K562 (cell line): ENCODE results near the gene TNFRSF6B. TPM values are rescaled to one million over a fixed set of nuclear protein-coding genes. Genes with fewer than 3 reads are reported as not detected.
A peak's percentile ranks its signal among the peaks of the same experiment; 100 is the strongest.

ENCODE experiments used
- ATAC-seq: fragments of 200-7000 bp; cut with Tn5 transposase; 3 replicates; pipeline ENCODE4 v1.9.1; 2020; ENCODE audit warnings: moderate library complexity
- BruUV-seq: library from RNA; stranded (reverse); fragments of 400-500 nt; replicated peaks from 2 replicates; lab custom pipeline; 2021; lab: Mats Ljungman, UMichigan
- CTCF ChIA-PET: fragments of 300-600 bp; formaldehyde crosslinking; extraction: SDS; loops from one replicate; lab custom pipeline; 2021; ENCODE audit warnings: low intra/inter-chr PET ratio; lab: Yijun Ruan, JAX
- POLR2A ChIA-PET: fragments of 300-600, 350-650 bp; sonication (Branson Sonifier 250); formaldehyde crosslinking; extraction: SDS; loops from one replicate; lab custom pipeline; 2021; ENCODE audit warnings: antibody characterized with exemption, inconsistent platforms; lab: Yijun Ruan, JAX
- DNase-seq, 4 experiments: peaks; one replicate each; pipeline versions ENCODE4 v3.0.0 to v3.0.0-alpha.2; 2011 to 2018; ENCODE audit warnings: low spot score in 3 of 4, mixed read lengths in 3 of 4; ENCODE audit errors: extremely low read depth in 1 of 4
- FAIRE-seq: peaks from 2 replicates; lab custom pipeline; 2011; peaks lifted over from hg19 to GRCh38; lab: Jason Lieb, UNC
- H2AFZ ChIP-seq: 2 replicates; pipeline ENCODE4 v1.6.0; 2011; ENCODE audit warnings: low read depth, low read length, control low read depth, inconsistent platforms
- H3K27ac ChIP-seq: fragments of 200-600 bp; 3 replicates; pipeline ENCODE4 v1.8.0; 2011; ENCODE audit warnings: low read depth, mild to moderate bottlenecking, control low read depth, inconsistent platforms, low read length, moderate library complexity, mixed read lengths; ENCODE audit errors: extremely low read depth
- H3K27me3 ChIP-seq, 2 experiments: fragments of 300-600 bp in 1 of 2; 2 replicates in 1 of 2; 3 replicates in 1 of 2; pipeline versions ENCODE4 v1.6.0 to v1.8.0; 2011; ENCODE audit warnings: inconsistent platforms in 2 of 2, low read length in 2 of 2, mild to moderate bottlenecking in 1 of 2, mixed read lengths in 1 of 2, moderate library complexity in 1 of 2; ENCODE audit not compliant: control insufficient read depth in 2 of 2, insufficient read depth in 2 of 2
- H3K36me3 ChIP-seq: fragments of 300-600 bp; 3 replicates; pipeline ENCODE4 v1.8.0; 2011; ENCODE audit warnings: mild to moderate bottlenecking, low read length, inconsistent platforms; ENCODE audit not compliant: control insufficient read depth, insufficient read depth
- H3K4me1 ChIP-seq, 2 experiments: fragments of 200-600 bp in 1 of 2; replicated peaks in 1 of 2; 2 replicates in 1 of 2; 3 replicates in 1 of 2; pipeline versions ENCODE4 v1.5.1 to v1.8.0; 2011; ENCODE audit warnings: inconsistent platforms in 2 of 2, low read length in 2 of 2, mild to moderate bottlenecking in 1 of 2, mixed read lengths in 1 of 2, moderate library complexity in 1 of 2; ENCODE audit not compliant: control insufficient read depth in 2 of 2, insufficient read depth in 2 of 2
- H3K4me2 ChIP-seq: 2 replicates; pipeline ENCODE4 v1.6.1; 2011; ENCODE audit warnings: low read length, control low read depth, inconsistent platforms, mixed read lengths; ENCODE audit not compliant: insufficient read depth
- H3K4me3 ChIP-seq: fragments of 200-600 bp; sonication (generic), shearing (Covaris generic); 2 replicates; pipeline ENCODE4 v1.5.1; 2016; ENCODE audit warnings: control low read depth, inconsistent platforms
- H3K79me2 ChIP-seq: fragments of 200-600 bp; 3 replicates; pipeline ENCODE4 v1.8.0; 2011; ENCODE audit warnings: low read length, inconsistent platforms; ENCODE audit not compliant: control insufficient read depth, insufficient read depth
- H3K9ac ChIP-seq, 2 experiments: 2 replicates each; pipeline versions ENCODE4 v1.6.0 to v1.6.1; 2011; ENCODE audit warnings: low read depth in 2 of 2, low read length in 2 of 2, control low read depth in 1 of 2, inconsistent platforms in 1 of 2, mild to moderate bottlenecking in 1 of 2, mixed read lengths in 1 of 2; ENCODE audit not compliant: insufficient read depth in 1 of 2
- H3K9me1 ChIP-seq: one replicate; pipeline ENCODE4 v1.6.0; 2011; ENCODE audit warnings: inconsistent platforms, mild to moderate bottlenecking, low read length, moderate library complexity; ENCODE audit not compliant: control insufficient read depth, insufficient read depth
- H3K9me3 ChIP-seq: replicated peaks from 2 replicates; pipeline ENCODE4 v1.5.1; 2011; ENCODE audit warnings: low read depth, low read length, inconsistent platforms; ENCODE audit not compliant: control insufficient read depth, insufficient read depth
- H4K20me1 ChIP-seq: replicated peaks from 2 replicates; pipeline ENCODE4 v1.6.1; 2011; ENCODE audit warnings: low read length, inconsistent platforms, mixed read lengths; ENCODE audit not compliant: control insufficient read depth, insufficient read depth
- ARID1B ChIP-seq: fragments of 450-650 bp; IDR thresholded peaks from 2 replicates; pipeline ENCODE4 v1.6.1; 2016; ENCODE audit warnings: antibody characterized with exemption, mild to moderate bottlenecking, inconsistent platforms
- ARID3B ChIP-seq: fragments of 250-450 bp; sonication (Bioruptor Pico); IDR thresholded peaks from 2 replicates; pipeline ENCODE4 v1.4.0; 2020; ENCODE audit warnings: borderline replicate concordance
- ATF3 ChIP-seq, 2 experiments: fragments of 450-650 bp in 1 of 2; sonication (generic) in 1 of 2; formaldehyde crosslinking in 1 of 2; IDR thresholded peaks in 1 of 2; conservative IDR thresholded peaks in 1 of 2; 2 replicates each; pipeline versions ENCODE4 v1.6.1 to v1.8.1; 2016 to 2023; ENCODE audit warnings: mild to moderate bottlenecking in 2 of 2, moderate library complexity in 2 of 2, inconsistent platforms in 1 of 2, missing genetic modification reagents in 1 of 2
- CCAR2 ChIP-seq: fragments of 200-400 bp; formaldehyde crosslinking; IDR thresholded peaks from 2 replicates; pipeline ENCODE4 v1.6.1; 2017; ENCODE audit warnings: mild to moderate bottlenecking, low read depth, low read length
- CREM ChIP-seq: IDR thresholded peaks from 2 replicates; pipeline ENCODE4 v1.6.1; 2014; ENCODE audit warnings: antibody characterized with exemption, low read depth
- E4F1 ChIP-seq: fragments of 250-450 bp; sonication (Bioruptor Pico); IDR thresholded peaks from 2 replicates; pipeline ENCODE4 v1.5.0; 2021; ENCODE audit warnings: mild to moderate bottlenecking, borderline replicate concordance
- GABPB1 ChIP-seq: sonication (generic); formaldehyde crosslinking; IDR thresholded peaks from 2 replicates; pipeline ENCODE4 v1.8.0; 2022; ENCODE audit warnings: mild to moderate bottlenecking, missing genetic modification reagents
- MCM2 ChIP-seq: fragments of 450-650 bp; IDR thresholded peaks from 2 replicates; pipeline ENCODE4 v1.6.1; 2017; ENCODE audit warnings: low read depth, mild to moderate bottlenecking
- MTF1 ChIP-seq: fragments of 250-450 bp; sonication (Bioruptor Pico); IDR thresholded peaks from 2 replicates; pipeline ENCODE4 v1.9.0; 2021; ENCODE audit warnings: moderate library complexity, mild to moderate bottlenecking, inconsistent platforms, borderline replicate concordance
- SP1 ChIP-seq: sonication (generic); formaldehyde crosslinking; IDR thresholded peaks from 2 replicates; pipeline ENCODE4 v1.8.1; 2022; ENCODE audit warnings: mild to moderate bottlenecking, missing genetic modification reagents
- ZNF766 ChIP-seq: fragments of 200-800 bp; sonication (Bioruptor generic); conservative IDR thresholded peaks from 2 replicates; pipeline ENCODE4 v1.6.1; 2016; ENCODE audit warnings: missing genetic modification characterization, missing compliant biosample characterization
- WGBS: fragments of 100-300 bp; shearing (Covaris generic); methylation state at CpG from one replicate; pipeline ENCODE4 v1.1.6; 2016; ENCODE audit warnings: low coverage, mixed read lengths; ENCODE audit not compliant: insufficient coverage; ENCODE audit errors: missing lambda C conversion rate; 5-methylcytosine and 5-hydroxymethylcytosine counted together
- in situ Hi-C: fragments of 300-500 bp; cut with MboI; formaldehyde crosslinking; loops from 4 replicates; pipeline ENCODE4 v1.15.0; 2018; ENCODE audit warnings: inconsistent platforms, mixed read lengths
- intact Hi-C: fragments of 100-400 bp; cut with micrococcal nuclease; formaldehyde crosslinking; loops from 2 replicates; pipeline ENCODE4 v1.14.2; 2022
- polyA plus RNA-seq, 8 experiments: library from polyadenylated mRNA; depleted of rRNA in 4 of 8; stranded (reverse) in 5 of 8; unstranded in 3 of 8; fragments of >200 nt; fragmentation: Nextera tagmentation in 2 of 8; fragmentation: Illumina TruSeq in 1 of 8; extraction: Ambion mirVana in 2 of 8; extraction: Trizol in 1 of 8; gene quantifications; 2 replicates each; pipeline versions ENCODE4 v1.2.1 to v1.2.3, GENCODE V29; 2011 to 2014; ENCODE audit warnings: inconsistent platforms in 1 of 8, missing spikeins in 1 of 8
- total RNA-seq, 7 experiments: library from RNA; depleted of rRNA in 6 of 7; stranded (reverse); fragments of >200 nt in 6 of 7; fragmentation: Illumina TruSeq in 2 of 7; extraction: Trizol in 2 of 7; gene quantifications; 2 replicates each; pipeline versions ENCODE4 v1.2.1 to v1.2.3, GENCODE V29; 2011 to 2021; ENCODE audit warnings: low replicate concordance in 1 of 7
- TF ChIP-seq, protein P1 (sequence below): sonication (generic); formaldehyde crosslinking; IDR thresholded peaks from 2 replicates; pipeline ENCODE4 v1.8.1; 2023; ENCODE audit warnings: mild to moderate bottlenecking, missing genetic modification reagents

Gene TNFRSF6B
- total and polyA plus RNA-seq, 9 of the 15 experiments (the other 6 are each of a cell fraction or from before 2014, with no cell fraction given): 0.10 to 3.5 (median 0.32) TPM; not detected in 6

DNA sequence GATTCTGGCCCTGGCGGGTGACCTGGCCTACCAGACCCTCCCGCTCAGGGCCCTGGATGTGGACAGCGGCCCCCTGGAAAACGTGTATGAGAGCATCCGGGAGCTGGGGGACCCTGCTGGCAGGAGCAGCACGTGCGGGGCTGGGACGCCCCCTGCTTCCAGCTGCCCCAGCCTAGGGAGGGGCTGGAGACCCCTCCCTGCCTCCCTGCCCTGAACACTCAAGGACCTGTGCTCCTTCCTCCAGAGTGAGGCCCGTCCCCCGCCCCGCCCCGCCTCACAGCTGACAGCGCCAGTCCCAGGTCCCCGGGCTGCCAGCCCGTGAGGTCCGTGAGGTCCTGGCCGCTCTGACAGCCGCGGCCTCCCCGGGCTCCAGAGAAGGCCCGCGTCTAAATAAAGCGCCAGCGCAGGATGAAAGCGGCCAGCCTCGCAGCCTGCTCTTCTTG is 42.3 kb downstream of the TNFRSF6B start:
- no peaks in the 10 kb centered on the region for H3K9me3 ChIP-seq
- FAIRE-seq: no peak
- H3K79me2 ChIP-seq: peaks cover 16% of the 10 kb centered on the region
- peak overlapping the region; percentile 32 for H3K4me3 ChIP-seq
- peaks cover 60% of the 10 kb centered on the region; the same call in 1 of the 3 replicates for H3K36me3 ChIP-seq
- H3K9ac ChIP-seq: peak overlapping the region; percentile 53 to 91
- no TSS peak for BruUV-seq
- DNase-seq: peak; percentile 62 to 74 (median 66)
- H2AFZ ChIP-seq: no peak overlapping the region
- no peaks in the 10 kb centered on the region; the same call in 1 of the 2 replicates for H4K20me1 ChIP-seq
- ChIA-PET CTCF (no interaction called here), POLR2A (interaction anchor here (0.6 to 1.1 kb wide), 5 partner anchors 11 to 31 kb away, joined by 3 to 9 read pairs (median 3); partner anchors contain the start of genes ARFRP1 and ZGPAT)
- no peak overlapping the region for H3K4me2 ChIP-seq
- H3K4me1 ChIP-seq: peaks cover 11 to 81% of the 10 kb centered on the region in 2 experiments
- ATAC-seq: peak; percentile 58
- intact Hi-C loops (no loop called here), in situ Hi-C loops (no loop called here)
- peak overlapping the region; percentile 63; the same call in 1 of the 3 replicates for H3K27ac ChIP-seq
- 37% methylated on average over 13 of the region's 26 CpGs for WGBS
- no peaks in the 10 kb centered on the region for H3K9me1 ChIP-seq
- H3K27me3 ChIP-seq: no peaks in the 10 kb centered on the region
- no peak for TF ChIP-seq MCM2
- peak; percentile 33; the same call in 1 of the 2 replicates for TF ChIP-seq CREM
- TF ChIP-seq, protein P1, sequence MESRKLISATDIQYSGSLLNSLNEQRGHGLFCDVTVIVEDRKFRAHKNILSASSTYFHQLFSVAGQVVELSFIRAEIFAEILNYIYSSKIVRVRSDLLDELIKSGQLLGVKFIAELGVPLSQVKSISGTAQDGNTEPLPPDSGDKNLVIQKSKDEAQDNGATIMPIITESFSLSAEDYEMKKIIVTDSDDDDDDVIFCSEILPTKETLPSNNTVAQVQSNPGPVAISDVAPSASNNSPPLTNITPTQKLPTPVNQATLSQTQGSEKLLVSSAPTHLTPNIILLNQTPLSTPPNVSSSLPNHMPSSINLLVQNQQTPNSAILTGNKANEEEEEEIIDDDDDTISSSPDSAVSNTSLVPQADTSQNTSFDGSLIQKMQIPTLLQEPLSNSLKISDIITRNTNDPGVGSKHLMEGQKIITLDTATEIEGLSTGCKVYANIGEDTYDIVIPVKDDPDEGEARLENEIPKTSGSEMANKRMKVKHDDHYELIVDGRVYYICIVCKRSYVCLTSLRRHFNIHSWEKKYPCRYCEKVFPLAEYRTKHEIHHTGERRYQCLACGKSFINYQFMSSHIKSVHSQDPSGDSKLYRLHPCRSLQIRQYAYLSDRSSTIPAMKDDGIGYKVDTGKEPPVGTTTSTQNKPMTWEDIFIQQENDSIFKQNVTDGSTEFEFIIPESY (CRISPR knock-in tag): peak; percentile 97
- TF ChIP-seq MTF1 (CRISPR knock-in tag): no peak
- TF ChIP-seq E4F1 (CRISPR knock-in tag): no peak
- TF ChIP-seq GABPB1: no peak
- no peak for TF ChIP-seq ARID3B (CRISPR knock-in tag)
- TF ChIP-seq CCAR2: no peak
- TF ChIP-seq ATF3 (IDR thresholded peaks at IDR 0.05): 0 out of 2 replicates have a peak, but pooled peaks have one; percentile 14
- TF ChIP-seq ATF3 (CRISPR knock-in tag; conservative IDR thresholded peaks at IDR 0.05): no peak
- TF ChIP-seq ARID1B: no peak
- TF ChIP-seq ZNF766 (CRISPR knock-in tag): no peak
- TF ChIP-seq SP1: 0 out of 2 replicates have a peak, but pooled peaks have one; percentile 41
